Measurements from ENCODE around the gene SNRPN. TPM values are rescaled to one million over a fixed set of nuclear protein-coding genes. Genes with fewer than 3 reads are reported as not detected.

Gene SNRPN
- total RNA-seq, 1 donor from 2014 or later: 35.4 TPM

GRCh38 chr15:25019434-25019833 lies 64.6 kb downstream of the SNRPN start:
- Mint-ChIP-seq H3K4me3 (no peak overlapping the region), H3K27ac (no peak overlapping the region), H3K36me3 (ENCODE audit: low read depth) (peaks cover 26% of the 10 kb centered on the region), H3K27me3 (no peaks in the 10 kb centered on the region), H3K9me3 (peaks cover 44% of the 10 kb centered on the region), H3K4me1 (no peaks in the 10 kb centered on the region)
- DNase-seq: no peak
- intact Hi-C loops (cut with micrococcal nuclease): no loop called here

DNA sequence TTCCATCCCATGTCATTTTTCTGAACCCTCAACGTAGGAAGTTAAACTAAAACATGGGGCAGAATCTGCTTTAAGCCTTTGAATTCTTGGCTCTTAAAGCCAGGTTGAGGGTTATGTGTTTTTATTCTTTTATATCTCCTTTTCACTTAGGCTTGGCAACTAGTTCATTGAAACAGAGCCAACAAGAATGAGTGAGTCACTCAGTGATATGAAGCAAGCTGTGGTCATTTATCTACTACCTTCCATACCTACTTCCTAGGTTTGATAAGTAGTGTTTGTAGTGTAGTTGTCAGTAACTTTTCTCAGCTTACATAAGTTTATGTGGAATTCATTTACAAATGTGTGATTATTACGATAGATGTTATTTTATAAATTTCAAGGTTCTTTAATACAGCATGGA lies 67.4 kb downstream of the SNRPN start:
- Mint-ChIP-seq H3K4me1 (no peaks in the 10 kb centered on the region), H3K27me3 (no peaks in the 10 kb centered on the region), H3K27ac (no peak overlapping the region), H3K4me3 (no peak overlapping the region), H3K9me3 (peaks cover 35% of the 10 kb centered on the region), H3K36me3 (ENCODE audit: low read depth) (peaks cover 30% of the 10 kb centered on the region)
- DNase-seq: no peak
- intact Hi-C loops (cut with micrococcal nuclease): no loop called here

Other genes with a start within 250 kb of the SNRPN start
- 10.3 and 10.5 TPM in 2 replicates for gene SNURF, start within 50 bp of the SNRPN start, total RNA-seq